Fibroblast of mammary gland (primary cell): ENCODE results near the gene SHOC2.

ENCODE experiments used
- DNase-seq: peaks from one replicate; pipeline ENCODE4 v3.0.0-alpha.2; 2010; ENCODE audit warnings: low read depth
- H3K4me3 ChIP-seq: 2 replicates; pipeline ENCODE4 v1.5.1; 2011; ENCODE audit warnings: low read depth, mild to moderate bottlenecking, low read length, moderate library complexity; ENCODE audit not compliant: control insufficient read depth
- CTCF ChIP-seq: conservative IDR thresholded peaks from 2 replicates; pipeline ENCODE4 v1.5.1; 2011; ENCODE audit warnings: low read depth, low read length, inconsistent platforms; ENCODE audit not compliant: control insufficient read depth, insufficient read depth

SHOC2 gene

GRCh38 chr10:110992006-110992800 lies 72.8 kb downstream of the SHOC2 start:
- peak; percentile 40 for DNase-seq
- no peak overlapping the region for H3K4me3 ChIP-seq
- no peak for TF ChIP-seq CTCF

- DNase-seq: peak; percentile 92
- no peak overlapping the region for H3K4me3 ChIP-seq
- TF ChIP-seq CTCF: no peak
Measured at GRCh38 chr10:110993024-110993693, 73.8 kb downstream of the SHOC2 start.

GRCh38 chr10:110994406-110995086 lies 75.1 kb downstream of the SHOC2 start:
- no peak for TF ChIP-seq CTCF
- no peak overlapping the region for H3K4me3 ChIP-seq

DNA sequence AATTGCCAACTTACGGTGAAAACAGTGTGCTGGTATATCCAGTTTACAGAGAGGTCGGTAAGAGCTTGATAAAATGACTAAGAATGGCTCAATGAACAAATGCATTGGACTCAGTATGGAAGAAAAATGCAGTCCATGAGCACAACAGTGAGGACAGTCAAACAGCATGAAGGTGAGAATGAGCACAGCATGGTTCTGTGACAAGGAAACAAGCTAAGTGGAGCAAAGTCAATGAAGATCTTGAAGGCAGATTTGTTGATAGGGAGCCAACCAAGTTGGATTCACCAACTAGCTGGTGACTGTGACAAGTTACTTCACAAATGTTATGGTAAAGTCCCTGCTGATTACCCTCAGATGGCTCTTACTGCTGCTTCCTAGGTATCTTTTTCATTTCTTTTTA lies 75.9 kb downstream of the SHOC2 start:
- DNase-seq: no peak
- TF ChIP-seq CTCF: no peak

More at GRCh38 chr10:110994406-110995086, 75.1 kb downstream of the SHOC2 start:
- DNase-seq: no peak

GRCh38 chr10:110996256-110996655 lies 76.9 kb downstream of the SHOC2 start:
- TF ChIP-seq CTCF: no peak
- no peak overlapping the region for H3K4me3 ChIP-seq
- DNase-seq: no peak

More for the DNA sequence above, 75.9 kb downstream of the SHOC2 start:
- no peak overlapping the region for H3K4me3 ChIP-seq

GRCh38 chr10:111004016-111004415 lies 84.6 kb downstream of the SHOC2 start:
- no peak overlapping the region for H3K4me3 ChIP-seq
- no peak for DNase-seq

More at GRCh38 chr10:111004016-111004415, 84.6 kb downstream of the SHOC2 start:
- TF ChIP-seq CTCF: no peak
